Anterior cingulate cortex (tissue), 58 donors: ENCODE results near the gene LCLAT1.

ENCODE experiments used
- DNase-seq, 58 donors: peaks; one replicate each; lab custom pipeline; 2025; lab: John Stamatoyannopoulos, UW

LCLAT1 gene

DNA sequence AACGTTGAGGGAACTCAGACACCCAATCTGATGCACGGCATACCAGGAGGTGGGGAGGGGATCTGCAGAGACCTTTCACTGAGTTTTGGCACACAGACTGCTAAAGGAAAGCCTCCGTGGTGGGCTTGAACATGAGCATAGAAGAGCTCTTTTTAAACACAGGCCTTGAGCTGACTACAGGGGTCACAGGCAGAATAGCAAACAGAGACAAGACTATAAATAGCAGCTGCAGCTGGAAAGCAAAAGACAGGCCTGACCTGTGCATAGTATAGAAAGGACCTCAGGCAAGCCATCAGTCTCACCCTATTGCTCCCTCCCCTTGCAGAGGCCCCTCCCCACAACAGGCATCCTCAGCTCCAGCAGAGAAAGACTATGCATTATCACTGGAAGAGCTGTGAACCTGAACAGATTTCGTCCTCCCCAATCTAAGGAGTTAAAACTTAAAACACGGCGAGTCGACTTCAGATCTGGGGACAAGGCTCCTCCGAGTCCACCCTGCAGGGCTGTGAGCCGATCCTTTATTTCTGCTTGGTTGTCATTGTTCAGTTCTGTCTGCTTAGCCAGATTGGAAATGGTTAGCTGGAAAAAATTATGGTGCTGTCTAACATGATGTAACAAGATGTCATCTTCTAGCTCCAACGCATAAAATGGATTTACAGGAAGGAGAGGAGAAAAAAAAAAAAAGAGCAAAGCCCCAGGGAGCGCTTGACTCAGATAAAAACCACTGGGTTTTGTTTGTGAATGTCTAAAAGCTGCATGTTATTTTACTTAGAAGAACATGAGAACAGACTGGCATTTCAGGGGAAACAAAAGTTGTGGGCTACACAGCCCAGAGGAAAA lies 25.2 kb upstream of the LCLAT1 start:
- DNase-seq, result peak in 1 of 58 donors; percentile 11

DNA sequence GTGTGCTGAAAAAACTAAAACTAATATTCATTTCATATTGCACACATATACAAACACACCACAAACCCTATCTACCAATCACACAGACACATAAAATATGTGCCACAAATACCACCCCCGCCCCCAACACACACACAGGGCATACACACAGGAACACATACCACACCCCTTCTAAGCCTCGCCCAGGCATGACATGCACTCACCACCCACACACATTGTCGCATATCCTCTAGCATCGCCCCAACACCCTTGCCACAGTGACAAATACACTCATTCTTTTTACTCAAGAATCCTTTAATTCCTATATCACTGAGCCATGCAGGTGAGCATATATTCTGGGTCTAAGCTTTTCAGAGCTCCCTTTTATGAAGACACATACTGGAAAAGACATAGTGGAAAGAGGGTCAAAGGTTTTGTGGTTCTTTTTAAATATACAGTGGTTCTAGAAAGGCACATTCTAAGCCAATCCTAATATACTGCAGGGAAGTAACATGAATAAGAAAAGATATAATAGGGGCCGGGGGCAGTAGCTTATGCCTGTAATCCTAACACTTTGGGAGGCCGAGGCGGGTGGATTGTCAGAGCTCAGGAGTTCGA lies 24.5 kb upstream of the LCLAT1 start:
- peak in 1 of 58 donors; percentile 15 for DNase-seq

GRCh38 chr2:30424231-30424630 lies 22.8 kb upstream of the LCLAT1 start:
- DNase-seq, result no peak

DNA sequence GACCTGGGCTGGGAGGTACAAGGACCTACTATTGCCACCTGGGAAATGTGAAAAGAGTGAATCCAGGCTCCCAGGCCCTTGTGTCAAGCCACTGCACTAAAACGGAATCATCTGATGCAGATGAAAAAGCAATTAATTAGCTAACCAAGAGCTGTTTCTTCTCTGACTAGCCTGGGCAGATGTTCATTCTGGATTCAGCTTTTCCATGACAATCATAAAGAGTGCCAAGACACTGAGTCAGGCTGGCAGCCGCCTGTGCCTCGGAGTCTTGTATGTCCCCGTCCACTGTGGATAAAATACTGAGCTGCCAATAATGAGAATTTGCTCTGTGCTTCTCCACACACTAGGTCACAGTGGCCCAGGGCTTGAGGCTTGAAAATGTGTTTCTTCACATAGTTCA lies 21.7 kb upstream of the LCLAT1 start:
- peak in 11 of 58 donors; percentile 9 to 44 (median 26) for DNase-seq

DNA sequence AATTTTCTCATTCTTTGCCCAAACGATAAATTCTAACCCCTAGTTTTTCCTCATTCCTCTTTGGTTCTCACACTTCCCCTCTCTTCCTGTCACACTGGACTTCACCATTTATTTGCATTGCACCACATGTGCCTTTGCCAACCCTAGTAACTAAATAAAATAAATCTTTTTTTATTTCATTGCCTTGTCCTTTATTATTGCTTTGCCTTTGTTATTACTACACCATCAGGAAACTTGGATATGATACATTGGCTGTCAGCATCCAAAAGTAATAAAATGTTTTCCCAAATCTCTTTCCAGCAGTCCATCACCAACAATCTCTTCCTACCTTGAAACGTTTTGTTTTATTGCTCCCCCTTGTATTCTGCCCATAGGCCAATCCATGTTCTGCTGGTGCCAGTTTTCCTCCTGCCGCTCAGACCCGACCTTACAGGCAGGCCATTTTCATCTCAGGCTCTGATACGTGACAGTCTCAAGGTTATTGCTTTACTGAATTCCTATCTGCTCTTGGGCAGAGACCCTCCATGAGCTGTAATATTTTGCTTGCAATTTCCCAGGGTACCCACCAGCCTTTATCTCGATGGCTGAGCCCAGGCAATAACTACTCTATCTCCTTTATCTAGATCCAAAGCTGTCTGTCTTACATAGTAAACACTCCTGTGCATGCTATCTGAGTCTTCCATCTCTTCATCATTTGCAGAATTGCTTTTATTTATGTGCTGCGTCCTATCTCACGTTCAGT lies 19.3 kb upstream of the LCLAT1 start:
- DNase-seq, result no peak

GRCh38 chr2:30428348-30428662 lies 18.7 kb upstream of the LCLAT1 start:
- DNase-seq, result no peak

DNA sequence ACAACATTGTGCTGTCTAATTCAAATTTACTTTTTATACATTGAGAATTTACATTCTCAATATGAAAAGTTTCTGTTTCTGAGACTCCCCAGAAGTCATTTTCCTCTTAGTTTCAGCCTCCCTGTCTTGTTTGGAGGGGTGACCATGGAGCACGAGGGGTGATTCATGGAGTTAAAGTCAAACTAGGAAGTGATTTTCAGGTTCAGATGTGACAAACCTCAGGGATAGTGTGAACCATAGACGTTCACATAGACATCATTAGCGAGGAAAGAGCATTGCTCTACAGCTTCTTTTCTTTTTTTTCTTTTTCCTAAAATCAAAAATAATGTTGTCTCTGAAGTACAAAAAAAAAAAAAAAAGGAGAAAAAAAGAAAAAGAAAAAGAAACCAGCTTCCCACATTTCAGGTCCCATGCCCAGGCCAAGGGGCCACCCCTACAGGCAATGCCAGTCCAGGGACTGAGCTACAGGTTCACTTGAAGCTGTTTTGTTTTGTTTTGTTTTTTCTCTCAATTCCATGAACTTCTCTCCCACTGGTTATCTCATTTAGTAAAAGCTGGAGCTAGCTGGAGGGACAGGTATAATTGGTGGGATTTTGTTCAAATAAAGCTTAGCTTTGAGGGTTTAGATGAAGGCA lies 18.1 kb upstream of the LCLAT1 start:
- no peak for DNase-seq

- DNase-seq, result no peak
Observed at GRCh38 chr2:30433541-30434299, 13.3 kb upstream of the LCLAT1 start.

- no peak for DNase-seq
Observed at GRCh38 chr2:30434708-30435107, 12.3 kb upstream of the LCLAT1 start.

DNA sequence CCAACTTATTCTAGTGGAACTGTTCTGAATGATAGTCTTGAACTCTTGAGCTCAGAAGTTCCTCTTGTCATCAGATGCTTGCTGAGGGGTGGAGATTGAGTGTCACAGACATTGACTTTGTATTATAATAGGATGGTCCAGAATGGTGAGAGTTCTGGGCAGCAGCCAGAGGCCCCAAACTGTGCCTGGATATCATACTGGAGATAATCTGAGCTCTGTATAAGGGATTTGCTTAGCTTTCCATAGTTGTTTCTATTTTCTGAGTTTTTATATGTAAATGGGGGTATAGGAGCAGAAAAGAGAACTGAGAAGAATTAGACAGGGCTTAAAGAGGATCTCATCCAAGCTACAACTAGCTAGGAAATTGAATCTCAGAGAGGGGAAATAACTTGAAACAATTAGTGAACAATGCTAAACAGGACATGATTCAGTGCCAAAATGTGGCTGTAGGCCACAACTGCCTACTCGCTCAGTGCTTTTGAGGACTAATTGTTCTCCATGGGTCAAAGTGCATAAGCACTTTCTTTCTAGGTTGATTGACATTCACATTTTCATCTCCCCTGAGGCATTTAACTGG lies 10.1 kb upstream of the LCLAT1 start:
- DNase-seq, result no peak

DNA sequence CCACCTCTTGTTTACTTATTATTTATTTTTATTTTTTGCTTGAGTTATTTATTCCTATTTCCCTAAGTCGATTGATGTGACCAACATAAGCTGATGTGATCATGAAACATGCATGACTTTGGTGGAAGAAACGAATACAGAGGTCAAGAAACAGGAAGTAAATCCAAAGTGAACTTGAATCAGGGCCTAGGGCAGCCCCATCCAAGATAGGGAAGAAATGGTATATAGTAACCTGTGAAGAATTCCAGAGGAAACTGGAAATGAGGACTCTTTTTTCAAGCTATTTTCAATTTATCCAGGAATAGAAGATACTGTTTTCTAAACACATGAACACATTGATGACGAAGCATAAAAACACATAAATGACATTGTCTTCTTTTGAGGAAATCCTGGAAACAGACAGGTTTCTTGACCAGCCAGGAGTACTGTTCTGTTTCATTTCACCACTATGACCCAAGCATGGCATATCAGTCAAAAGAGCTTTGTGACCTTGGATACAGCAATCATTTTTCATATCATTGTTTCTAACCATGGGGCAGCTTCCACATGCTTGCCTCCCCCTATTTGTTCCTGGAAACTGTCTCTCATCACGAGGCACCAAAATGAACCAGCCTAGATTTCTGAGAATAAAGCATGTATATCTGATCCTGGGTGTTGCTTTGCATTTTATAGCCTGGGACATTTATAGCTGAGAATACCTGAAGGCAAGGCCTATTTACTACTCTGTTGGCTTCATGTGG lies 9.1 kb upstream of the LCLAT1 start:
- no peak for DNase-seq

DNA sequence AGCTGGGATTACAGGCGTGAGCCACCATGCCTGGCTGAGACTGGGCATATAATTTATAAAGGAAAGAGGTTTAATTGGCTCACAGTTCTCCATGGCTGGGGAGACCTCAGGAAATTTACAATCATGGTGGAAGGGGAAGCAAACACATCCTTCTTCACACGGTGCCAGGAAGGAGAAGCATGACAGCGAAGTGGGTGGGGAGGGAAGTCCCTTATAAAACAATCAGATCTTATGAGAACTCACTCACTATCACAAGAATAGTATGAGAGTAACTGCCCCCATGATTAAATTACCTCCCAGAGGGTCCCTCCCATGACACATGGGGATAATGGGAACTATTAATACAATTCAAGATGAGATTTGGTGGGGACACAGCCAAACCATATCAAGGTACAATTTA lies 7.8 kb upstream of the LCLAT1 start:
- no peak for DNase-seq

DNA sequence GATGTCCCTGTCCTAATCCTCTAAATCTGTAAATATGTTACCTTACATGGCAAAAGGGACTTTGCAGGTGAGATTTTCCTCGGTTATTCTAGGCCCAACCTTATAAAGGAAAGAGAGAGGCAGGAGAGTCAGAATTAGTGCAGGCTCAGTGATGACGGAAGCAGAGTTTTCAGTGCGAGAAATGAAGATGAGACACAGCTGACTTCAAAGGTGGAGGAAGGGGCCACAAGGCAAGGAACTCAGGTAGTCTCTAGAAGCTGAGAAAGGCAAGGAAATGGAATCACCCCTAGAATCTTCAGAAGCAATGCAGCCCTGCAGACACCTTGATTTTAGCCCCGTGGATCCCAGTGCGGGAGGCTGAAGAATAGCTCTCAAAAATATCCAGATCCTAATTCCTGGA lies 7.2 kb upstream of the LCLAT1 start:
- no peak for DNase-seq

DNA sequence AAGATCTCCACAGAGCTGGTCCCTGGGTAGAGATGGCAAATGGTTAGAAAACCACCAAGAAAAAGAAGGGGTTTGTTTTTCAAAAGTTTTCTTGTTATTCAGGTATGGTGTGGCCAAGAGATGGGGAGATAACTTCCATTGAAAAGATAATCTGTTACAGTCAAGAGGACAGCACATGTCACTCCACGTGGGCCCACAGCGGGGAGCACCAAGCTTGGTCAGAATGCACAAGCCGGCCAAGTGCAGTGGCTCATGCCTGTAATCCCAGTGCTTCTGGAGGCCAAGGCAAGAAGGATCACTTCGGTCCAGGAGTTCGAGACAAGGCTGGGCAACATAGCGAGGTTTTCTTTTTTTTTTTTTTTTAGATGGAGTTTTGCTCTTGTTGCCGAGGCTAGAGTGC lies 6.0 kb upstream of the LCLAT1 start:
- DNase-seq, result no peak

GRCh38 chr2:30443081-30443480 lies 4.0 kb upstream of the LCLAT1 start:
- no peak for DNase-seq

- no peak for DNase-seq
Observed at GRCh38 chr2:30444273-30444672, 2.8 kb upstream of the LCLAT1 start.

- DNase-seq, result no peak
Observed at GRCh38 chr2:30445266-30445821, 1.7 kb upstream of the LCLAT1 start.

GRCh38 chr2:30446602-30447148 lies 371 bp upstream of the LCLAT1 start:
- DNase-seq, result no peak

DNA sequence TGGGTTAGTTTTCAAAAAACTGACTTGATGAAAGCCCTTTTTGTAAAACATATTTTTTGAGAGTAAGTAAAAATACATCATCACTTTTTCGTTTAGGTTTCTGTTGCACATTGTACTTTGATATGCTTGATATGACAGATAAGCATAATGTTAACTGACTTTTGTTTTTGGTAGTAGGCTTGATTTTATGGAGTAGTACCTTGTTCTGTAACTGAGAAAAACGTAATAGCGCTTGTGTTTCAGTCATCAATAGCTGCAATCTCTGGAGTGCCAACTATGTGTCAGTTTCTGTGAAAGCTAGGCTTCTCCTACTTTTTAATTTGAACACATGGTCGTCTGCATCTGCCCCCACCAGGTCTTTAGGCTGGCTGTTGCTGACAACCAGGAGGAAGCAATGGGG lies 1.3 kb downstream of the LCLAT1 start:
- DNase-seq, result no peak
